GM19099 (cell line): ENCODE measurements around the gene NPAS4.
A peak's percentile ranks its signal among the peaks of the same experiment; 100 is the strongest.

Experiments used
- POLR2A ChIP-seq: IDR thresholded peaks from 3 replicates; pipeline ENCODE4 v1.6.1; 2011; ENCODE audit warnings: low read depth; ENCODE audit not compliant: insufficient read length; ENCODE audit errors: extremely low read depth

Gene NPAS4

GRCh38 chr11:66414120-66414934, 6.5 kb upstream of the NPAS4 start:
- TF ChIP-seq POLR2A, result no peak

GRCh38 chr11:66415423-66415822, 5.4 kb upstream of the NPAS4 start:
- TF ChIP-seq POLR2A, result no peak

GRCh38 chr11:66417000-66417399, 3.8 kb upstream of the NPAS4 start:
- TF ChIP-seq POLR2A, result no peak

- TF ChIP-seq POLR2A, result no peak
These were observed 2.5 kb upstream of the NPAS4 start for GRCh38 chr11:66418168-66418985.

- TF ChIP-seq POLR2A, result no peak
These were observed 1.9 kb upstream of the NPAS4 start for GRCh38 chr11:66418986-66419308.

- no peak for TF ChIP-seq POLR2A
These were observed 1.0 kb upstream of the NPAS4 start for GRCh38 chr11:66419825-66420224.

- no peak for TF ChIP-seq POLR2A
These were observed 814 bp downstream of the NPAS4 start for GRCh38 chr11:66421492-66422205.

- TF ChIP-seq POLR2A, result no peak
These were observed 5.5 kb downstream of the NPAS4 start for GRCh38 chr11:66426314-66426713.

- TF ChIP-seq POLR2A, result no peak
These were observed 8.1 kb downstream of the NPAS4 start for GRCh38 chr11:66428933-66429332.

GRCh38 chr11:66429983-66430602, 9.3 kb downstream of the NPAS4 start:
- no peak for TF ChIP-seq POLR2A

GRCh38 chr11:66432597-66432996, 11.8 kb downstream of the NPAS4 start:
- no peak for TF ChIP-seq POLR2A

- TF ChIP-seq POLR2A, result no peak
These were observed 17.2 kb downstream of the NPAS4 start for GRCh38 chr11:66437979-66438503.

- peak; percentile 69 for TF ChIP-seq POLR2A
These were observed 17.9 kb downstream of the NPAS4 start, which contains the start of gene MRPL11 for GRCh38 chr11:66438504-66439466. Gene MRPL11, minus strand, starts transcription at chr11:66438848. Its CDS starts 94 bp downstream, at chr11:66438754.

GRCh38 chr11:66443602-66444001, 22.8 kb downstream of the NPAS4 start:
- no peak for TF ChIP-seq POLR2A
